GM13977 (cell line): Measurements from ENCODE around the gene TNRC6C.

Experiments used
- DNase-seq: peaks from one replicate; pipeline ENCODE4 v3.0.0; 2012; ENCODE audit warnings: low spot score
- in situ Hi-C: fragments of 300-500 bp; cut with MboI; formaldehyde crosslinking; loops from one replicate; pipeline ENCODE4 v1.12.0; 2022; ENCODE audit warnings: low sequenced_read_pairs, low pct_unique_long_range_greater_than_20kb, mixed read lengths, inconsistent platforms; ENCODE audit not compliant: unreplicated experiment
- TF ChIP-seq, protein P1 (sequence below): IDR thresholded peaks from 2 replicates; pipeline ENCODE4 v1.5.1; 2012; ENCODE audit warnings: mild to moderate bottlenecking, control low read depth; ENCODE audit not compliant: insufficient read depth; ENCODE audit errors: extremely low read depth, missing control alignments

The TNRC6C gene

DNA sequence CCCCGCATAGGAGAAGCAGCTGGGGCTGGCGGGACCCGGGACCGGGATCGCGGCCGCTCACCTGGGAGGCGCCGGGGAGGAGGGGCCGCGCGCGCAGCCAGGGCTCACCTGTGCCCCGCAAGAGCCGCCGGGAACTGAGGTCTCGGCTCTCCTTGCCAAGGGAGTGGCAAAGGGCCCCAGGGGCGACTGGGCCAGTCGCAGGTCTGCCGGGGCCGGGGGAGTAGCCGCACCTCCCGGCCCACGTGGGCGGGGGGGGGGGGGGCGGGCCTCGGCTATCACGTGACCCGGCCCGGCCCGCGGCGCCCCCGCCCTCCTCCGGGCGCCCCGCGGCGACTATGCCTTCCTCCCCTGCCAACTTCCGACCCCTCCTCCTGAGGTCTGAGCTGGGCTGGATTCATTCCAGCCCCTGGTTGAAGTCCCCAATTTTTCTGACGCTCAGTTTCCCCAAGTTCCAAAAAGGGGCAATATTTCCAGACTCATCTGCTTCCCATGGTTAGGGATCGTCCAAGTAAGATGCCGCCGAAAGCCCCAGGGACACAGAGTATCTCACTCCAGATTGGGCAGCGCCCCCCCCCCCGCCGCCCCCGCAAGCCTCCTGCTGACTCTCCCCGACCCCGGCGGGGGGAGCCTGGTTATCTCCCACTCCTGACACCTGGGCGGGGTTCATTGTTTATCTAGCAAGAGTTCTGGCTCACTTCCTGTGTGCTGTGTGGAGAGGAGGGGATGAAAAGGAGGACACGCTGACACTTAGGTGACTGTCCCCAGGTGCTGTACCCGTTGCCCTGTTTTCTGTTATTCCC lies 170.2 kb downstream of the TNRC6C start, which contains the start of gene TMC6:
Gene TMC6 (minus strand): TSS at position 205 of the 800 bp plus-strand sequence. CDS start 1,923 bp downstream, outside the sequence.
- in situ Hi-C loops: no loop called here
- DNase-seq: peak; percentile 92
- TF ChIP-seq, protein P1, sequence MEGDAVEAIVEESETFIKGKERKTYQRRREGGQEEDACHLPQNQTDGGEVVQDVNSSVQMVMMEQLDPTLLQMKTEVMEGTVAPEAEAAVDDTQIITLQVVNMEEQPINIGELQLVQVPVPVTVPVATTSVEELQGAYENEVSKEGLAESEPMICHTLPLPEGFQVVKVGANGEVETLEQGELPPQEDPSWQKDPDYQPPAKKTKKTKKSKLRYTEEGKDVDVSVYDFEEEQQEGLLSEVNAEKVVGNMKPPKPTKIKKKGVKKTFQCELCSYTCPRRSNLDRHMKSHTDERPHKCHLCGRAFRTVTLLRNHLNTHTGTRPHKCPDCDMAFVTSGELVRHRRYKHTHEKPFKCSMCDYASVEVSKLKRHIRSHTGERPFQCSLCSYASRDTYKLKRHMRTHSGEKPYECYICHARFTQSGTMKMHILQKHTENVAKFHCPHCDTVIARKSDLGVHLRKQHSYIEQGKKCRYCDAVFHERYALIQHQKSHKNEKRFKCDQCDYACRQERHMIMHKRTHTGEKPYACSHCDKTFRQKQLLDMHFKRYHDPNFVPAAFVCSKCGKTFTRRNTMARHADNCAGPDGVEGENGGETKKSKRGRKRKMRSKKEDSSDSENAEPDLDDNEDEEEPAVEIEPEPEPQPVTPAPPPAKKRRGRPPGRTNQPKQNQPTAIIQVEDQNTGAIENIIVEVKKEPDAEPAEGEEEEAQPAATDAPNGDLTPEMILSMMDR: no peak

DNA sequence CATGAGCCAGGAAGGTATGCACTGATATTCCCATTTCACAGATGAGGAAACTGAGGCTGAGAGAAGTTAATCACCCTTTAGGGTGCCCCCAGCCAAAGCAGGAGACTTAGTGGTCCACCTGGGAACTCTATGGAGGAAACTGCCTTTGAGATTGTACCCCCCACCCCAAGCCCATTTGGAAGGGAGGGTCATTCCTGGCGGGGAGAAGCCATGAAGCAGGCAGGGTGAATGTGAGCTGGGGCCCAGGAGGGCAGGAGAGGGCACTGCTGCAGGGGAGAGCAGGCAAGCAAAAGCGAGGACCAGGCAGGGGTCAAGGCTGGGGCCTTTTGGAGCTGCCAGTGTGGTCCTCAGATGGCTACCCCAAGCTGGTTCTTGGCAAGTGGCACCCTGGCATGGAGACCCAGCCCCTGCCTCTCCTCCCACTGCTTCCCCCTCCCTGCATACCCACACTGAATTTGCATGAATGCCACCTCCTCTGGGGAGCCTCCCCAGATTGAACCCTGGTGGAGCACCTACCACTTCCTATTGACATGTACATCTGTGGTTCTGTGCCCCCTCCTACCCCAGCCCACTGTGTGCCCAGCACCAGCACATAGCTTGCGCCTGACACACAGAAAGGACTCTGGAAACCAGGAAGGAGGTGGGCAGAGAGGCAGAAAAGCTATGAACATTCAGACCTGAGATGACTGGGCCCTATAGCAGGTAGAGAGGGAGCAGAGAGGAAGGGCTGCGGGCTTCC lies 171.0 kb downstream of the TNRC6C start:
- in situ Hi-C loops: no loop called here
- DNase-seq: no peak
- TF ChIP-seq, protein P1: no peak

DNA sequence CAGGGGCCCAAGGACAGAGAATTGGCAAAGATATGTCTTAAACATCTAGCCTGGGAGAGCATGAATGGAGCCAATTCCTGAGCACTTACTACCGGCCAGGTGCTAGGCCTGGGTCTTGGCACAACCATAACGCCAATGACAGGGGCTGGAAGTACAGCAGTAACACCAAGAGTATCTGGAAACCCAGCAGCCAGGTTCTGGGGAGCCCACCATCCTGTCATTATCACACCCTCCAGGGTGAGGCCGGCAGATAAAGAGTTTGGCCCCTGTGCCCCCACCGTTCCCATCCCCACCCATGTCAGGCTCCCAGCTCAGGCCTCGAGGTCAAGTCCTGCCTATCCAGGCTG lies 171.6 kb downstream of the TNRC6C start:
- TF ChIP-seq, protein P1: no peak
- in situ Hi-C loops: no loop called here
- DNase-seq: no peak

DNA sequence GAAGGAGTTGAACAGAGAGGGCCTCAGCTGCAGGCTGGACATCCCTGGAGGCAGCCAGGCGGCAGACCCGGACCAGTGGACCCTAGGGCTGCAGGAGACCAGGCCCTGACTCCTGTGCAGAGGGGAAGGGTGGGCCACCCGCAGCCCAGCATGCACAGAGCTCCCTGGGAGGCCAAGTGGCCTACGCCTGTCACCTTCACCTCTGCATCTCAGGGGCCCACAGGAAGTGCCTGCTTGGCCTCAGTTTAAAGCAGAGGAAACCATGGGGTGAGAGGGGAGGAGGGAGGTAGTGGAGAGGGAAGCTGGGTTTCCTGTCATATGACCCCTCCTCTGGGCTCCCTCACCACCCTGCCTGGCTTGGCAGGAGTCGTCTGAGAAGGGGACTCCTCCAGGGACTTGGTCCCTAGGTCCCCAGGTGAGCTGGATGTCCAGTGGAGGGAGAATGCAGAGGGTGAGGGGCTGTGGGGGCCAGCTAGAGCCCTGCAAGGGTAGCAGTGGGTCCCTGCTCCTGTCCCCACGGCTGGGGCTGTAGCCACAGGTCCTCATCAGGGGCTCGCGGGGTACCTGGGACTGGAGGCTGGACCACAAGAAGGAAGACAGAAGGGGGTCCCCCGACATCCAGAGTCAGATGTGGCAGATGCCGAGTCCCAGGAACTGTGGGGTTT lies 172.1 kb downstream of the TNRC6C start, which contains the start of gene TMC8:
Gene TMC8 (plus strand): TSS at position 335 of the 665 bp plus-strand sequence. CDS start 818 bp downstream, outside the sequence.
- TF ChIP-seq, protein P1: no peak
- in situ Hi-C loops: no loop called here
- peak; percentile 80 for DNase-seq

DNA sequence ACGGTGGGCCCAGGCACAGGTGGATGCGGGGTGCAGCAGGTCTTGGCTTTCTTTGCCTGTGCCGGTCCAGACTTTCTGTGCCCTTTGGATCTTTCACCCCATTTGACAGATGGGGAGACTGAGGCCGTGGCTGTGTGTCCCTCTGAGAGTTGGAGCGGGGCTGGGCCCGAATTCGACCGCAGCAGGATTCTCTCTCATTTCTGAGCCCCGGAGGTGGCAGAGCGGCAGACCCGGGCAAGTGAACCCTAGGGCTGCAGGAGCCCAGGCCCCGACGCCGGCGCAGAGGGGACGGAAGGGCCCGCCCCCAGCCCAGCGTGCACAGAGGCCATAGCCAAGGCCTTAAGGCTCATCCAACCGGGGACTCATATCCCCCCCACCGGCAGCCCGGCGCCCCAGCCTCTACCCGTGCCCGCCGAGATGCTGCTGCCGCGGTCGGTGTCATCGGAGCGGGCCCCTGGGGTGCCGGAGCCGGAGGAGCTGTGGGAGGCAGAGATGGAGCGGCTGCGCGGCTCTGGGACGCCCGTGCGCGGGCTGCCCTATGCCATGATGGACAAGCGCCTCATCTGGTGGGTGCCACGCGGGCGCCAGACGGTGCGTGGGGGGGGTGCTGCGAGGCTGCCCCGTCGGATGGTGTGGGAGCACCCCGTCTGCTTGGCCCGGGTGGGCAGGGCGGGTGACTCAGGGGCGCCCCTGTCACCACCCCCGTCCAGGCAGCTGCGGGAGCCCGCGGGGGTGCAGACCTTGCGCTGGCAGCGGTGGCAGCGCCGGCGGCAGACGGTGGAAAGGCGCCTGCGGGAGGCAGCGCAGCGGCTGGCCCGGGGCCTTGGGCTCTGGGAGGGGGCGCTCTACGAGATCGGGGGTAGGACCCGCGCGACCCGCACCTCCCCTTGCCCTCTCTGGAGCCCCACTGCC lies 172.9 kb downstream of the TNRC6C start:
- TF ChIP-seq, protein P1: no peak
- in situ Hi-C loops: no loop called here
- DNase-seq: peak; percentile 64
